Suprapubic skin (tissue), 4 donors: Measurements from ENCODE around the gene BCKDHA. TPM values are rescaled to one million over a fixed set of nuclear protein-coding genes. Genes with fewer than 3 reads are reported as not detected.

Experiments
- DNase-seq, 2 donors: peaks; one replicate each; pipeline ENCODE4 v3.0.0-alpha.2; 2019; ENCODE audit warnings: low spot score in 2 of 2
- H3K27ac ChIP-seq: fragments of 200-600 bp; sonication (generic); one replicate; pipeline ENCODE4 v1.5.1; 2019
- H3K27me3 ChIP-seq: fragments of 200-600 bp; sonication (generic); one replicate; pipeline ENCODE4 v1.5.1; 2019
- H3K36me3 ChIP-seq: fragments of 200-600 bp; sonication (generic); one replicate; pipeline ENCODE4 v1.5.1; 2019
- H3K4me1 ChIP-seq: fragments of 200-600 bp; sonication (generic); one replicate; pipeline ENCODE4 v1.5.1; 2019
- H3K4me3 ChIP-seq: fragments of 200-600 bp; sonication (generic); one replicate; pipeline ENCODE4 v1.5.1; 2019; ENCODE audit warnings: mild to moderate bottlenecking
- H3K9me3 ChIP-seq: fragments of 200-600 bp; sonication (generic); one replicate; pipeline ENCODE4 v1.5.1; 2019
- EP300 ChIP-seq: sonication (generic); formaldehyde crosslinking; IDR thresholded peaks from one replicate; pipeline ENCODE4 v1.6.1; 2017; ENCODE audit warnings: antibody characterized with exemption
- POLR2A ChIP-seq, 2 donors: fragments of 450-650 bp; IDR thresholded peaks; one replicate each; pipeline ENCODE4 v1.6.1; 2017; ENCODE audit warnings: antibody characterized with exemption in 2 of 2, mild to moderate bottlenecking in 2 of 2, moderate library complexity in 2 of 2
- POLR2AphosphoS5 ChIP-seq, 3 donors: sonication (generic); formaldehyde crosslinking; IDR thresholded peaks; one replicate each; pipeline ENCODE4 v1.6.1; 2017; ENCODE audit warnings: antibody characterized with exemption in 3 of 3
- WGBS: methylation state at CpG from one replicate; pipeline ENCODE4 v1.1.5; 2018; 5-methylcytosine and 5-hydroxymethylcytosine counted together
- total RNA-seq, 4 donors: library from RNA; depleted of rRNA; stranded (reverse); fragments of >200 nt; gene quantifications; one replicate each; pipeline ENCODE4 v1.1.0, GENCODE V29; 2016
- TF ChIP-seq, protein P1 (sequence below), 2 donors: fragments of 200-600 bp in 1 of 2; fragments of 450-650 bp in 1 of 2; sonication (generic) in 1 of 2; IDR thresholded peaks; one replicate each; pipeline ENCODE4 v1.5.1; 2016 to 2019; ENCODE audit warnings: antibody characterized with exemption in 2 of 2, mild to moderate bottlenecking in 1 of 2, moderate library complexity in 1 of 2

BCKDHA gene
- total RNA-seq, 4 donors from 2014 or later: 49.7 to 112 (median 76.2) TPM

DNA sequence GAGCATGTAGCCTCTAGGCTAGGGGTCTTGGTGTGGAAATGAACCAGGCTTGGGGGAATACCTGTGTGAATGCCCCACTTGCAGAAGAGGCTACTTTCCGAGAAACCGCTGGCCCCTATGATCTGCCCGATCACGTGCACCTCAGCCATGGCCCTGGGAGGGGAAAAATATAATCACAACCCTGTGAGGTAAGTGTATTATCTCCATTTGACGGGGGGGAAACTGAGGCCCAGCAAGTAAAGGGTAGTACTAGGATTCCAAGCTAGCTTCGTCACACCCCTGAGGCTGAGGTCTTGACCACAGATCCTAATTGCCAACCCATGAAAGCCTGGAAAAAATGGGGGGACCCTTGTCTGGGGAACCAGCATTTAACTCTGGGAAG is 34.3 kb upstream of the BCKDHA start:
- Histone ChIP-seq H3K27me3 (no peaks in the 10 kb centered on the region), H3K36me3 (no peaks in the 10 kb centered on the region), H3K4me3 (peak overlapping the region; percentile 76), H3K9me3 (no peaks in the 10 kb centered on the region), H3K27ac (peak overlapping the region; percentile 99), H3K4me1 (peaks cover 29% of the 10 kb centered on the region)
- DNase-seq: no peak
- TF ChIP-seq EP300 (no peak), POLR2A (IDR thresholded peaks at IDR 0.05) (no peak), POLR2AphosphoS5 (IDR thresholded peaks at IDR 0.05) (no peak)
- TF ChIP-seq, protein P1, sequence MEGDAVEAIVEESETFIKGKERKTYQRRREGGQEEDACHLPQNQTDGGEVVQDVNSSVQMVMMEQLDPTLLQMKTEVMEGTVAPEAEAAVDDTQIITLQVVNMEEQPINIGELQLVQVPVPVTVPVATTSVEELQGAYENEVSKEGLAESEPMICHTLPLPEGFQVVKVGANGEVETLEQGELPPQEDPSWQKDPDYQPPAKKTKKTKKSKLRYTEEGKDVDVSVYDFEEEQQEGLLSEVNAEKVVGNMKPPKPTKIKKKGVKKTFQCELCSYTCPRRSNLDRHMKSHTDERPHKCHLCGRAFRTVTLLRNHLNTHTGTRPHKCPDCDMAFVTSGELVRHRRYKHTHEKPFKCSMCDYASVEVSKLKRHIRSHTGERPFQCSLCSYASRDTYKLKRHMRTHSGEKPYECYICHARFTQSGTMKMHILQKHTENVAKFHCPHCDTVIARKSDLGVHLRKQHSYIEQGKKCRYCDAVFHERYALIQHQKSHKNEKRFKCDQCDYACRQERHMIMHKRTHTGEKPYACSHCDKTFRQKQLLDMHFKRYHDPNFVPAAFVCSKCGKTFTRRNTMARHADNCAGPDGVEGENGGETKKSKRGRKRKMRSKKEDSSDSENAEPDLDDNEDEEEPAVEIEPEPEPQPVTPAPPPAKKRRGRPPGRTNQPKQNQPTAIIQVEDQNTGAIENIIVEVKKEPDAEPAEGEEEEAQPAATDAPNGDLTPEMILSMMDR (IDR thresholded peaks at IDR 0.05): no peak
- 49% methylated on average over 6 of the region's 6 CpGs for whole genome bisulfite sequencing

DNA sequence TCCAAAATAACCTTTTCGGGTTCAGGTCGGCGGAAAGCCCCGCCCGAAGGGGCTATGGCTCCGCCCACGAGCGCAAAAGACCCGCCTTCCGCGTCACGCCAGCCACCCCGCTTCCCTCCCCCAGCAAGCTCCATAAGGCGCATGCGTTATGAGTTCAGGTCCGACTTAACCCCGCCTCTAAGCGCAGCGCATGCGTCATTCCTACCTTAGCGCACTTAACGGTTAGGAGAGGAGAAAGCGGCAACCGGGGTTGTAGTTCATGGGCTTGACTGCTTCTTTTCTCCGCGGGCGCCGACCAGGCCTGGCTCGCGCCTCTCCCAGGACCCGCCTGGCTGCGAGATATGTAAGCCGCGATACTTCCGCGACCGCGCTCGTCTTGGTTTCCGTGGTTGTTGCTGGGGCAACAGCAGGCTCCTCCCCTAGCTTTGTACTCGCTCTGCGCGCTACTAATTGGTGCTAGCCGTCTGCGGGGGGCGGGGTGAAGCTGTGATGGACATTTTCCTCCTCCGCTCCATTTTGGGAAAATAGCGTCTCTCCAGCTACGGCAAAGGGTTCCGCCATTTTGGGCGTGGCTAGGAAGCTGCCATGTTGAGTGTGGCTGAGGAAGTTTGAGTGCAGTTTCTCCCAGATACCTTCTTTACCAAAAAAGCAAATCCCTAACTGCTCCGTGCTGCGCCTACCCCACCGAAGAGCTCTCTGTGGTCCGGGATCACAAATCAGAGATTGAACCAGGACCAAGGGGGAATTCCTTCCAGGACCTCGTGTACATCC is 33.7 kb upstream of the BCKDHA start, which contains the start of gene B9D2:
B9D2 (minus strand) TSS at position 397 of the 771 bp plus-strand sequence. CDS start 630 bp downstream, outside the sequence.
- WGBS: under 1% methylated on average over 34 of the region's 56 CpGs
- no peaks in the 10 kb centered on the region for H3K9me3 ChIP-seq
- H3K4me1 ChIP-seq: peaks cover 31% of the 10 kb centered on the region
- H3K4me3 ChIP-seq: peak within 1 kb of the TSS; percentile 76
- peak within 1 kb of the TSS; percentile 99 for H3K27ac ChIP-seq
- H3K36me3 ChIP-seq: no peaks in the 10 kb centered on the region
- TF ChIP-seq POLR2AphosphoS5 (IDR thresholded peaks at IDR 0.05) (peak in 2 of 3 donors; percentile 71 to 78), EP300 (no peak), POLR2A (IDR thresholded peaks at IDR 0.05) (peak; percentile 18 to 44)
- TF ChIP-seq, protein P1 (IDR thresholded peaks at IDR 0.05): no peak
- DNase-seq: peak; percentile 99
- no peaks in the 10 kb centered on the region for H3K27me3 ChIP-seq

GRCh38 chr19:41364524-41365391 is 32.9 kb upstream of the BCKDHA start:
- Histone ChIP-seq H3K4me1 (peaks cover 31% of the 10 kb centered on the region), H3K27me3 (no peaks in the 10 kb centered on the region), H3K27ac (peak overlapping the region; percentile 99), H3K36me3 (no peaks in the 10 kb centered on the region), H3K4me3 (peak overlapping the region; percentile 76), H3K9me3 (no peaks in the 10 kb centered on the region)
- TF ChIP-seq, protein P1 (IDR thresholded peaks at IDR 0.05): no peak
- TF ChIP-seq EP300 (no peak), POLR2A (IDR thresholded peaks at IDR 0.05) (no peak), POLR2AphosphoS5 (IDR thresholded peaks at IDR 0.05) (no peak)
- no peak for DNase-seq
- WGBS: 71% methylated on average over 14 of the region's 14 CpGs

GRCh38 chr19:41366089-41366488 is 31.5 kb upstream of the BCKDHA start:
- Histone ChIP-seq H3K27me3 (no peaks in the 10 kb centered on the region), H3K36me3 (no peaks in the 10 kb centered on the region), H3K4me1 (peaks cover 31% of the 10 kb centered on the region), H3K27ac (no peak overlapping the region), H3K4me3 (no peak overlapping the region), H3K9me3 (no peaks in the 10 kb centered on the region)
- TF ChIP-seq, protein P1 (IDR thresholded peaks at IDR 0.05): no peak
- TF ChIP-seq EP300 (no peak), POLR2A (IDR thresholded peaks at IDR 0.05) (no peak), POLR2AphosphoS5 (IDR thresholded peaks at IDR 0.05) (no peak)
- no peak for DNase-seq
- 96% methylated on average over 1 of the region's 1 CpG for WGBS
